ENCODE data around the gene METTL26. TPM values are rescaled to one million over a fixed set of nuclear protein-coding genes. Genes with fewer than 3 reads are reported as not detected.

The METTL26 gene
- total RNA-seq, 1 donor from 2014 or later, result 53.5 TPM

DNA sequence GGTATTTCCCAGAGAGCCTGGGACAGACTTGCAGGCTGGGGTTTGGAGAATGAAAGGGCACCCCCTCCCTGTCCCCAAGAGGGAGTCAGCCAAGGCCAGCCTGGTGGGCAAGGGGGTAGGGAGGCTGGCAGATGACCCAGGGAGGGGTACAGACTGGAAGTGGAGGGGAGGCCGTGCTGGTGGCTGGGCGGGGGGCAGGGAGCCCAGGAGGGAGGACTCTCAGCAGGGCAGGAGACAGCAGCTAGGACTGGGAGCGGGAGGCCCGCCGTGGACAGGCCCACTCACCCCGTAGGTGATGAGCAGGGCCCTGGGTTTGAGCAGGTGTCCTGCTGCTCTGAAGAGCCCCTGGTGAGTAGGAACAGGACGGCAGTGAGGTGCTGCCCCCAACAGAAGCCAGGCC, 1.1 kb downstream of the METTL26 start:
- H3K36me3 ChIP-seq, result no peaks in the 10 kb centered on the region
- intact Hi-C loops (cut with DNase I), result no loop called here
- no peak for TF ChIP-seq CTCF (IDR thresholded peaks at IDR 0.05)
- H3K27ac ChIP-seq, result no peak overlapping the region
- H3K27me3 ChIP-seq, result no peaks in the 10 kb centered on the region
- H3K4me3 ChIP-seq, result peak overlapping the region; percentile 93
- DNase-seq (no peak), ATAC-seq (no peak)
- peaks cover 20% of the 10 kb centered on the region for H3K4me1 ChIP-seq
- no peaks in the 10 kb centered on the region for H3K9me3 ChIP-seq

DNA sequence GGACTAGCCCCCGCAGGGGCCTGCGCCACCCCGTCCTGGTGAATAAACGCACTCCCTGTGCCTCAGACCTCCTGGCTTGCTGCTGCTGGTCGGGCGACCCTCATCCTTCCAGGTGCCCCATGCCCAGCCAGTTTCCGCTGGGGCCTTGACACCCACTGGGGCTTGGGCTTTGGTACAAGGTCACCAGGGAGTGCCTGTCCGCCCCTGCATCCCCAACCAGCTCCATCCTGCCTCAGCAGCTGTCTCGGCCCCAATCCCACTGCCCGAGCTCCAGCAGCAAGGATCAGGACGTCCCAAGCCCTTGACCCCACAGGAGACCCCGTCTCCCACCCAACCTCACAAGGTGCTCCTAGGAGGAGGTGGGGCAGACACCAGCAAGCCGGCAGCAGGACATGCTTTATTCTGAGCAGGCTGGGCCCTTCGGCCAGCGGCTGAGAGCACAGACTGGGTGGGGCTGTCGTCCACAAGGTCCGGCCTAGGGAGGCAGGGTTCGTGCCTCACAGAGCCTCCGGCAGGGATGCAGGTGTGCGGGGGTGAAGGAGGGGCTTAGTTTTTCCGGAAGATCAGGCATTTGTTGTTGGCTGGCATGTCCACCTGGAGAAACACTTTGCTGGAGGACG, 1.9 kb downstream of the METTL26 start:
- DNase-seq, result no peak
- no peak overlapping the region for H3K27ac ChIP-seq
- intact Hi-C loops (cut with DNase I), result no loop called here
- no peaks in the 10 kb centered on the region for H3K9me3 ChIP-seq
- no peaks in the 10 kb centered on the region for H3K27me3 ChIP-seq
- H3K36me3 ChIP-seq, result peaks cover 3% of the 10 kb centered on the region
- H3K4me3 ChIP-seq, result no peak overlapping the region
- ATAC-seq, result no peak
- peaks cover 23% of the 10 kb centered on the region for H3K4me1 ChIP-seq
- TF ChIP-seq CTCF (IDR thresholded peaks at IDR 0.05), result no peak

- H3K9me3 ChIP-seq, result no peaks in the 10 kb centered on the region
- DNase-seq (no peak), ATAC-seq (no peak)
- TF ChIP-seq CTCF (IDR thresholded peaks at IDR 0.05), result no peak
- H3K27me3 ChIP-seq, result no peaks in the 10 kb centered on the region
- intact Hi-C loops (cut with DNase I), result no loop called here
- peaks cover 9% of the 10 kb centered on the region for H3K36me3 ChIP-seq
- peaks cover 23% of the 10 kb centered on the region for H3K4me1 ChIP-seq
- no peak overlapping the region for H3K4me3 ChIP-seq
- H3K27ac ChIP-seq, result no peak overlapping the region
These were observed 2.6 kb downstream of the METTL26 start for GRCh38 chr16:633336-634050.

GRCh38 chr16:632486-633335, 3.4 kb downstream of the METTL26 start:
- Histone ChIP-seq H3K27ac (no peak overlapping the region), H3K4me3 (no peak overlapping the region), H3K36me3 (peaks cover 9% of the 10 kb centered on the region), H3K27me3 (no peaks in the 10 kb centered on the region), H3K9me3 (no peaks in the 10 kb centered on the region), H3K4me1 (peaks cover 22% of the 10 kb centered on the region)
- no peak for DNase-seq
- no peak for TF ChIP-seq CTCF (IDR thresholded peaks at IDR 0.05)
- ATAC-seq, result no peak
- intact Hi-C loops (cut with DNase I), result no loop called here

GRCh38 chr16:631808-632358, 4.2 kb downstream of the METTL26 start:
- no peak overlapping the region for H3K27ac ChIP-seq
- intact Hi-C loops (cut with DNase I), result no loop called here
- ATAC-seq (no peak), DNase-seq (no peak)
- no peaks in the 10 kb centered on the region for H3K27me3 ChIP-seq
- TF ChIP-seq CTCF (IDR thresholded peaks at IDR 0.05), result no peak
- peaks cover 16% of the 10 kb centered on the region for H3K4me1 ChIP-seq
- peaks cover 9% of the 10 kb centered on the region for H3K36me3 ChIP-seq
- H3K4me3 ChIP-seq, result no peak overlapping the region
- no peaks in the 10 kb centered on the region for H3K9me3 ChIP-seq

Measured in upper lobe of right lung (tissue), 1 donor.